ENCODE data around the gene CLBA1. TPM values are rescaled to one million over a fixed set of nuclear protein-coding genes. Genes with fewer than 3 reads are reported as not detected.
A peak's percentile ranks its signal among the peaks of the same experiment; 100 is the strongest.

Gene CLBA1
- total RNA-seq, 1 donor, result 12.3 TPM

GRCh38 chr14:104957146-104958113 is 28.2 kb upstream of the CLBA1 start:
- peak; percentile 58 for DNase-seq (ENCODE audit: insufficient read length, low spot score, missing footprints)
- H3K79me2 ChIP-seq (ENCODE audit: insufficient read depth, low read length), result no peaks in the 10 kb centered on the region
- TF ChIP-seq CTCF (IDR thresholded peaks at IDR 0.05; ENCODE audit: extremely low read depth, low read depth, low read length), result no peak

GRCh38 chr14:104964546-104964945 is 21.0 kb upstream of the CLBA1 start:
- H3K4me3 ChIP-seq (ENCODE audit: insufficient read depth, low read length), result no peak overlapping the region
- H3K27ac ChIP-seq (ENCODE audit: low read depth, low read length), result no peak overlapping the region
- no peak overlapping the region for H2AFZ ChIP-seq (ENCODE audit: low read length)
- H3K9me3 ChIP-seq (ENCODE audit: low read depth, low read length), result no peaks in the 10 kb centered on the region
- H3K36me3 ChIP-seq (ENCODE audit: insufficient read depth, low read length), result no peaks in the 10 kb centered on the region
- H3K4me1 ChIP-seq (ENCODE audit: insufficient read depth, low read length), result peaks cover 12% of the 10 kb centered on the region
- no peak overlapping the region for H3K4me2 ChIP-seq (ENCODE audit: insufficient read depth, low read length)
- no peaks in the 10 kb centered on the region for H3K27me3 ChIP-seq (ENCODE audit: insufficient read depth, low read length)
- no peak for TF ChIP-seq CTCF (IDR thresholded peaks at IDR 0.05; ENCODE audit: extremely low read depth, low read depth, low read length)
- no peaks in the 10 kb centered on the region for H4K20me1 ChIP-seq (ENCODE audit: insufficient read depth, low read length)
- peaks cover 4% of the 10 kb centered on the region for H3K79me2 ChIP-seq (ENCODE audit: insufficient read depth, low read length)
- DNase-seq (ENCODE audit: insufficient read length, low spot score, missing footprints), result peak; percentile 4

More at GRCh38 chr14:104957146-104958113, 28.2 kb upstream of the CLBA1 start:
- H3K9me3 ChIP-seq (ENCODE audit: low read depth, low read length), result no peaks in the 10 kb centered on the region
- no peak overlapping the region for H2AFZ ChIP-seq (ENCODE audit: low read length)
- no peak overlapping the region for H3K4me3 ChIP-seq (ENCODE audit: insufficient read depth, low read length)
- H4K20me1 ChIP-seq (ENCODE audit: insufficient read depth, low read length), result no peaks in the 10 kb centered on the region
- H3K36me3 ChIP-seq (ENCODE audit: insufficient read depth, low read length), result no peaks in the 10 kb centered on the region
- H3K4me1 ChIP-seq (ENCODE audit: insufficient read depth, low read length), result no peaks in the 10 kb centered on the region
- no peak overlapping the region for H3K27ac ChIP-seq (ENCODE audit: low read depth, low read length)
- no peaks in the 10 kb centered on the region for H3K27me3 ChIP-seq (ENCODE audit: insufficient read depth, low read length)
- H3K4me2 ChIP-seq (ENCODE audit: insufficient read depth, low read length), result no peak overlapping the region

- H3K79me2 ChIP-seq (ENCODE audit: insufficient read depth, low read length), result peaks cover 4% of the 10 kb centered on the region
- no peaks in the 10 kb centered on the region for H3K36me3 ChIP-seq (ENCODE audit: insufficient read depth, low read length)
- H2AFZ ChIP-seq (ENCODE audit: low read length), result no peak overlapping the region
Observed at GRCh38 chr14:104965561-104966231, 19.9 kb upstream of the CLBA1 start.

More at GRCh38 chr14:104965561-104966231, 19.9 kb upstream of the CLBA1 start:
- no peak overlapping the region for H3K4me3 ChIP-seq (ENCODE audit: insufficient read depth, low read length)
- no peak for TF ChIP-seq CTCF (IDR thresholded peaks at IDR 0.05; ENCODE audit: extremely low read depth, low read depth, low read length)
- H3K9me3 ChIP-seq (ENCODE audit: low read depth, low read length), result no peaks in the 10 kb centered on the region
- DNase-seq (ENCODE audit: insufficient read length, low spot score, missing footprints), result peak; percentile 73
- no peak overlapping the region for H3K27ac ChIP-seq (ENCODE audit: low read depth, low read length)
- no peak overlapping the region for H3K4me2 ChIP-seq (ENCODE audit: insufficient read depth, low read length)
- no peaks in the 10 kb centered on the region for H3K27me3 ChIP-seq (ENCODE audit: insufficient read depth, low read length)
- no peaks in the 10 kb centered on the region for H4K20me1 ChIP-seq (ENCODE audit: insufficient read depth, low read length)
- H3K4me1 ChIP-seq (ENCODE audit: insufficient read depth, low read length), result peaks cover 15% of the 10 kb centered on the region
